ENCODE results near the gene C1orf105.

C1orf105 gene

DNA sequence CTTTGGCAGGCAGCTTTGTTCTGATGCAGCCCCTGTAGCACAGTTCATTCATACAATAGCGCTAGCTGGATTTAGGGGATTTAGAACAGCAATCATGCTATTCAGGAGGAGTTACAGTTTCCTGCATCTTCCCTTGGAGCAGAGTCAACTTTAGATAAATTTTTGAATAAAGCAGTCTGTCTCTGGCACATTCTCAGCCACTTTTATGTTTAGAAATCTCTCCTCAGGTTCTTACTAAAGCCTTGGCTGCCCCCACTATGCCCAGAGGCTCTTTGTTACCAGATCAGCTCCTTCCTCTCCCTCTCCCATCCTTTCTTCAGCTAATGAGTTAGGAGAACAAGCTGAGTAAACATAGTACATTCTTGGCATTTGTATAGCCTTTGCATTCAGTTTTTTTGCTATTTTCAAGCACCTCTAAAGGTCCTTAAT is 40.4 kb downstream of the C1orf105 start:
- no peak for DNase-seq

DNA sequence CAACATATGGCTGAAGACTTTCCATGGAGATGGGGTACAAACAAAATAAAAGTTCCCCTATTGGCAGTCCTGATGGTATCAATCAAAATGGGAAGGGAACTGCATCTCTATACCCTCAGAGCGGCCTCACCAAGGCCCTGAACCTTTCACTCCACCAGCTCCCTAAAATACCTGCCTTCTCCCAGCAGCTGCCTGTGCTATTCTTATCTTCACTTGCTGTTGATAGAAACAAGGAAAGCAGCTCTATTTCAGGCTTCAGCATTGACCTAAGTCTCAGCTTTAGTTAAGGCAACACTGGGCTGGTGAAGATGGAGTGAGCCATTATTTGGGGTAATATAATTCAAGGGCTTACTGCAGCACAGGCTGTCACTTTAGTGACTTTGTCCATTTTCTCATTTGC is 45.1 kb downstream of the C1orf105 start:
- DNase-seq: no peak

- DNase-seq: no peak
These were observed 46.4 kb downstream of the C1orf105 start for GRCh38 chr1:172466795-172467407.

- DNase-seq: no peak
These were observed 47.0 kb downstream of the C1orf105 start for GRCh38 chr1:172467446-172467845.

DNA sequence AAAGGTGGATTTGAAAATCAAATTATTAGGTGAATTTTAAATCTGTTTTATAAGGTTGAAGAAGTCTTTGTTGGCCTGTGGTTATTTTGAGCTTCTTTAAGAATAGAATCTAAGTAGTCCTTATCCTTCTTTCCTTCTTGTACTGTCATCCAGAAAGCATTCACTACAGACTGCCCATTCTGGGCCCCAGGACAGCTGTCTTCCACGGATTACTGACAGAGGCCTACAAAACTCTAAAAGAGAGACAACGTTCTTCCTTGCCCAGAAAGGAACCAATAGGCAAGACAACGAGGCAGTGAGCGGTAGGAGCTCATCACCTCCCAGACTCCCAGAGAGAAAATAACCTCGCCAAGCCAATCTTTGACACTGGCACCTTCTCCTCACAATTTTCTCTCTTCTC is 47.8 kb downstream of the C1orf105 start:
- DNase-seq: no peak

DNA sequence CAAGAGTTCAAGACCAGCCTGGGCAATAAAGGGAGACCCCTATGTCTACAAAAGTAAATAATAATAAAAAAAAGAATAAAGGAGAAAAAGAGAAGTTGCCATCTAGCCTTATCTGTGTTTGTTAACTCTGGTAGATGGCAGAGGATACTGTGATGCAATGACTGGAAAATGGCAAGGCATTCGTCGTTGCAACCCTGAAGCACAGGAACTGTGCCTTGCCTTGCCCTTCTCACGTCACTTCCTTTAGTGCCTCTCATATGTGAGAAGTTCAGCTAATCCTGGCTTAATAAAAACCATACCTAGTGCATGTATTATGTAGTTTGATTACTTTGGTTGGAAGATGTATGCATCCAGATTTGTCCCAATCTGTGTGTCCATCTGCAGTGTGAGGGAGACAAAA is 49.2 kb downstream of the C1orf105 start:
- DNase-seq: no peak

DNA sequence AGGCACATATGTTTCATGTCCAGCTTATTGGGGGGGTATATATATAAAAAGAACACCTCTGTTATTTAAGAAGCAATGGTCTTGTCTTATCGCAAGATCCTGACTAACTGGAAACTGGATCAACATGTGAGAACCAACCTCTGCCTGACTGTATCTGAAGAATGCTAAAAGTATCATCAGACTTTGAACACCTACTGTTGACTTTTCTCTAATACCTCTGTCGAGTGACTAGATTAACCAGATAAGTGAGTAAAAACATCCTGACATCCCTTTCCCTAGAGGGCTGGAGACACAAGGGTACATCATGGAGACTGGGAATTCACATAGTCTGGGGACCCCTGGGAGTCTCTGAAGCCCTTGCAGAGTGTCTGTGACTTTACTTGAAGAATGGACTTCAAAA is 49.7 kb downstream of the C1orf105 start:
- DNase-seq: no peak

DNA sequence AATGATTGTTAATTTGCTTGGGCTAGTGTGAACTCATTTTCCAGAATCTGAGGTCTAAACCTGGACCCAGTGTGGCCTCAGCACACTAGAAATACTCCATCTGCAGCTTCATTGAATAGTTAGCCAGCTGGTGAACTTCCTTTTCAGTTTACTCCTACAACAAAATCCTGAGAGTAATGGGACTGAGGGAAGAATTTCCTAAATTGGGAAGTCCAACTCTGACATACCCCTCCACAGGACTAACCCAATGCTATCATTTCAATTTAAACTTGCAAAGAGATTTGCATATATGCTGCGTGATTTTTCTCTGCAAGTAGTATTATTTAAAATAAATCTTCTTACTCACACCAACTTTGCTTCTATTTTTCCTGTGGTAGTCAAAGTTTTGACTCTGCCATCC is 51.2 kb downstream of the C1orf105 start:
- DNase-seq: no peak

DNA sequence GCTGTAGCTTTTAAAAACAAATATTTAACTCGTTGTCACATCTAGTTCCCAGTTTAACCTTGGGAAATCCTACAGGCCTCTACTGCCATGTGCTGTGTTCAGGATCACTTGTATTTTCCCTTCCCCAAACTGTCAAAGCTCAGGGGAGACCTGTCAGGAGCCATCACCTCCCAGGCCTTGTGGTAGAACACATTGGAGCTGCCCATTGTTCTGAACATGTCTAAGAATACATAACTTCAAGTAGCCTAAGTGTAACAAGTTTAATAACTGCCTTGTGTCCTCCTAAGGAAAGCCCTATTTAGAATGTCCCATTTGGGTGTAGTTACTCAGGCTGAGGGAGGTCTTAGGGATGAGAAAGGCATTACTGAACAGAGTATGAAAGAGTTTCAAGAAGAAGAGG is 52.0 kb downstream of the C1orf105 start:
- no peak for DNase-seq

GRCh38 chr1:172473302-172473701 is 52.8 kb downstream of the C1orf105 start:
- DNase-seq: no peak

DNA sequence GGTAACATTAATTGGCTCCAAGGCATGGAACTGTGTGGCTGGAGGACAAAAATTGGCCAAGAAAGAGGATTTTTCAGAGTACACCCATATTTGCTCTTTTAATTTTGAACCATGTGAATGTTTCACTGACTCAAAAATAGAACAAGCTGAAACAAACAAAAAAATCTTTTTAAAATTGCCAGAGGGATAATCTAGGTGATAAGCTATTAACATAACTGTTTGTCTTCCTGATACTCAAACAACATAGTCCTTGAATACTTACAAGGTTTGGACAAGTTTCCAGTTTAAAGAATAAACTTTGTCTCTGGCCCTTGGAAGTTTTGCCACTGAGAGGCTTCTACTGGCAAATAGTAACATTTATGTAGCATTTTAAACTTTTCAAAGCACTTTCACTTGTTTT is 53.4 kb downstream of the C1orf105 start:
- DNase-seq: no peak

- DNase-seq: no peak
These were observed 55.8 kb downstream of the C1orf105 start for GRCh38 chr1:172476218-172476811.

DNA sequence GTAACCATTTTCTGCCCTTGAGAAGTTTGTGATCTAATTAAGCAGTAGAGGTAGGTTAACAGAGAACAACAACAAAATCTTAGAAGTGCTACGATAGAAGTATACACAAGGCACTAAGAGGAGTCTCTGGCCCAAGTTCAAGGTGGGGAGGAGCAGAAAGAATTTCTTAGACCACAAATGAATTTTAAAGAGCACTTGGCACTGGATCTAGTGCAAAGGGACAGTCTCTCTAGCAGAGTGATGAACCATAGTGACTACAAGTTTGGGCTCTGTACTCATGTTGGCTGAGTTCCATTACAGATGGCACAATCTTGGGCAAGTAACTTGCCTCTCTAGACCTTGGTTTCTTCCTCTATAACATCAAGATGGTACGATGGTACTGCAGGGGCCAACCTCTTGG is 56.7 kb downstream of the C1orf105 start:
- DNase-seq: no peak

GRCh38 chr1:172477741-172478140 is 57.3 kb downstream of the C1orf105 start:
- no peak for DNase-seq

DNA sequence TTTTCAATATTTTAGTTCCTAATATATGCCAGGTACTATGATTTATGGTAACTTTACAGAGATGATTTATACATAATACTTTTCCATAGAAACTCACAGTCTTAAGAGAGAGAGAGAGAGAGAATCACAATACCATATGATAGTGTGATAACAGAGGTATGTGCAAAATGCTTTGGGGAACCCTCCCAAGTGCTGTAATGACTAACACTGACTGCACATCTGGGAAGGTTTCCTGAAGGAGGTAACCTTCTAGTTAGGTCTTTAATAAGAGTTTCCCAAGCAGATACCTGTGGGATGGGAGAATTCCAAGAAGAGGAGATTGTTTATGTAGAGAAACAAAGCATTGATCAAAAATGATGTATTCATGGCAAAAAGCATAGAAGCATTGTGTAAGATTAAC is 58.0 kb downstream of the C1orf105 start:
- DNase-seq: no peak

DNA sequence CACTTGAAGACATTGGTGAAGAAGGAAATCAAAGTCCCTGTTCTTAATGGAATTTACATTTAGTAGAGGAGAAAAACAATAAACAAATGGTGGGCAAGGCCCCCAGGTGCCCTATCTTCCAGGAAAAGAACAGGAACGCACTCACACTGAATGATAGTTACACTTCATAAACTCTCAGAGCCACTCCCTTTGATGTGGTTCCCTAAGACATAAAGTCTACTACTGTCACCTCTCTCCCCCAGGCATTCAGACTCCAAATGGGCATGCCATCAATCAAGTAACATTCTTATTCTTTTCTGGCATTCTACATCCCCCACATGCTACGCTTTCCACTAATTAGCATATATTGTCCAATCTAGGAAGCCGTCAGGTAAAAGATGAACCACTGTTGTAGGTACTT is 59.9 kb downstream of the C1orf105 start:
- no peak for DNase-seq

GRCh38 chr1:172482044-172482443 is 61.6 kb downstream of the C1orf105 start:
- DNase-seq: no peak

DNA sequence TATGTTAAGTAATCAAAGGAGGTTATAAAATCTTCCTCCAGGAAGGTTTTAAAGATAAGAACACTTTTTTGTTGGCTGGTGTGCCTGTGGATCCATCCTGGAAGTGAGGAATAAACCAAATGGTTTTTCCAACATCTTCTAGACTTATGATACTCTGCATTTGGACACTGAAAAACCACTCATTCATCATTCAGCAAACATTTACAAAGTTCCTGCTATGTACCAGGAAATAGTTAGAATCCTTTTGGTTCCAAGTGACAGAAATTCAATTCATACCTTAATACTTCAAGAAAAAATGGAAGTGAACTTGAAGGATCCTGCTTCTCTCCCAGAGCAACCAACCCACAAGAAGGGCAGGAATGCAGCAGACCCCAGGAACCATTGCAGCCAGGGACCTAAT is 63.0 kb downstream of the C1orf105 start:
- DNase-seq: no peak

DNA sequence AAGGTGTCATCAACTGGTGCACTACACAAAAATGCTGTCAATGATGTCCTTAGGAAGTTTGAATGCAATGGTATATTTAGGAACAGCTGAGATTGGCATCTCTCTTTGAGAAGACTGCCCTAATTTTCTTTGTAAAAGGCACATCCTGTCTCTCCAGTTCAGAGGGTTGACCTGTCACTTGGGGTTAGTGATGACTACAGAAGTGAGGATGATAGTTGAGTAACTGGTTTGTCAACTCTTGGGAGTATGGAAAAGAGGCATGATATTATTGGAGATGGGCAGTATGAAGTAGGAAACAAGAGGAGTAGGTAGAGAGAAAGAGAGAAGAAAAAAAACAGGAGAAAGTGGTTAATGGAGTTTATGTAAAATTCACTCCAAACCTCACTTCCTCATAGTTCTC is 63.8 kb downstream of the C1orf105 start:
- DNase-seq: no peak

- DNase-seq: no peak
These were observed 65.1 kb downstream of the C1orf105 start for GRCh38 chr1:172485626-172486025.

GRCh38 chr1:172486805-172487454 is 66.4 kb downstream of the C1orf105 start:
- DNase-seq: no peak

- no peak for DNase-seq
These were observed 67.1 kb downstream of the C1orf105 start for GRCh38 chr1:172487550-172487949.

- DNase-seq: no peak
These were observed 67.9 kb downstream of the C1orf105 start for GRCh38 chr1:172488393-172488792.

DNA sequence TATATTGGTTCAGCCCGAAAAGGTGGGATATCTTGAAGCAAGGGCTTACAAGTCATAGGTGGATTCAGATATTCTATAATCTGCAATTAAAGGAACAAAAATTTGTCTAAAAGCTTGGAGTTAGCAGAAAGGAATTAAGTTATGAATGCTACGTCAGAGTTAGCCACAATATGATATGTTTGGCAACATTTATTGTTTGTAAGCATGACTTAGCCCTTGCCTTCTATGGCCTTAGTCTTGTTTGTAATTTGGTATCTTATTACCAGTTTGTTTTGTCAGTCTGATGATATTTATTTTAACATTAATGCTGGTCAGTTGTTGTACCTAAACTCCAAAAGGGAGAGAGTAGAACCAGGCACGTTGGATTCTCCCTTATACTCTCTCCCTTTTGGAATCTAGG is 69.4 kb downstream of the C1orf105 start:
- DNase-seq: no peak

- no peak for DNase-seq
These were observed 71.9 kb downstream of the C1orf105 start for GRCh38 chr1:172492421-172492820.

Data from CD4-positive, alpha-beta T cell treated with Interferon alpha-2 for 1 hour (primary cell).